NCI-H526 (cell line): ENCODE results near the gene CACNA1A.
"Not testable (repeated sequence)": the region's sequence is repeated elsewhere in the genome, so short reads cannot be mapped to it uniquely, and the experiment has no call there.

Experiments used
- DNase-seq, 2 experiments: peaks; one replicate each; lab custom pipeline; 2025; lab: John Stamatoyannopoulos, UW

Gene CACNA1A

GRCh38 chr19:13427273-13428051 lies 78.8 kb downstream of the CACNA1A start:
- DNase-seq: no peak

- DNase-seq: not testable (repeated sequence)
These were observed 80.4 kb downstream of the CACNA1A start for GRCh38 chr19:13425875-13426274.

- no peak for DNase-seq
These were observed 81.1 kb downstream of the CACNA1A start for GRCh38 chr19:13425151-13425550.

GRCh38 chr19:13420780-13421179 lies 85.5 kb downstream of the CACNA1A start:
- no peak for DNase-seq

- DNase-seq: no peak
These were observed 89.2 kb downstream of the CACNA1A start for GRCh38 chr19:13417054-13417453.

GRCh38 chr19:13411899-13412298 lies 94.4 kb downstream of the CACNA1A start:
- DNase-seq: no peak

GRCh38 chr19:13410946-13411345 lies 95.3 kb downstream of the CACNA1A start:
- no peak for DNase-seq

GRCh38 chr19:13408889-13409518 lies 97.3 kb downstream of the CACNA1A start:
- no peak for DNase-seq

GRCh38 chr19:13404236-13404635 lies 102.0 kb downstream of the CACNA1A start:
- no peak for DNase-seq

GRCh38 chr19:13401388-13401787 lies 104.9 kb downstream of the CACNA1A start:
- no peak for DNase-seq

GRCh38 chr19:13400296-13400695 lies 106.0 kb downstream of the CACNA1A start:
- no peak for DNase-seq

- no peak for DNase-seq
These were observed 106.5 kb downstream of the CACNA1A start for GRCh38 chr19:13399746-13400145.

- DNase-seq: no peak
These were observed 107.2 kb downstream of the CACNA1A start for GRCh38 chr19:13398780-13399726.

GRCh38 chr19:13398182-13398581 lies 108.1 kb downstream of the CACNA1A start:
- no peak for DNase-seq

GRCh38 chr19:13396250-13397080 lies 109.8 kb downstream of the CACNA1A start:
- DNase-seq: no peak

- DNase-seq: no peak
These were observed 123.7 kb downstream of the CACNA1A start for GRCh38 chr19:13382633-13382938.

- DNase-seq: no peak
These were observed 124.2 kb downstream of the CACNA1A start for GRCh38 chr19:13381827-13382632.

- no peak for DNase-seq
These were observed 129.7 kb downstream of the CACNA1A start for GRCh38 chr19:13376537-13376936.

GRCh38 chr19:13373599-13373998 lies 132.7 kb downstream of the CACNA1A start:
- no peak for DNase-seq

- no peak for DNase-seq
These were observed 135.3 kb downstream of the CACNA1A start for GRCh38 chr19:13370948-13371347.
